Osteoblast (primary cell): Measurements from ENCODE around the gene RGS9. TPM values are rescaled to one million over a fixed set of nuclear protein-coding genes. Genes with fewer than 3 reads are reported as not detected.

Source experiments
- DNase-seq: peaks from one replicate; pipeline ENCODE4 v3.0.0; 2011; ENCODE audit warnings: low spot score, mixed read lengths; ENCODE audit not compliant: insufficient read length; ENCODE audit errors: missing footprints
- H2AFZ ChIP-seq: 2 replicates; pipeline ENCODE4 v1.6.0; 2011; ENCODE audit warnings: mild to moderate bottlenecking, low read length
- H3K27ac ChIP-seq: 2 replicates; pipeline ENCODE4 v1.5.1; 2011; ENCODE audit warnings: mild to moderate bottlenecking, low read depth, low read length, moderate library complexity
- H3K27me3 ChIP-seq: 2 replicates; pipeline ENCODE4 v1.6.0; 2012; ENCODE audit warnings: mild to moderate bottlenecking, control low read depth, inconsistent platforms, low read length, moderate library complexity; ENCODE audit not compliant: insufficient read depth
- H3K36me3 ChIP-seq: 2 replicates; pipeline ENCODE4 v1.5.1; 2011; ENCODE audit warnings: mild to moderate bottlenecking, low read length, control low read depth, moderate library complexity; ENCODE audit not compliant: insufficient read depth
- H3K4me1 ChIP-seq: 2 replicates; pipeline ENCODE4 v1.5.1; 2011; ENCODE audit warnings: mild to moderate bottlenecking, low read length, control low read depth, moderate library complexity; ENCODE audit not compliant: insufficient read depth
- H3K4me2 ChIP-seq: 2 replicates; pipeline ENCODE4 v1.6.0; 2011; ENCODE audit warnings: mild to moderate bottlenecking, low read length; ENCODE audit not compliant: insufficient read depth
- H3K4me3 ChIP-seq: fragments of 200-600 bp; sonication (generic); 3 replicates; pipeline ENCODE4 v1.5.1; 2012; ENCODE audit warnings: mild to moderate bottlenecking, low read length, inconsistent platforms; ENCODE audit not compliant: insufficient read depth
- H3K79me2 ChIP-seq: 2 replicates; pipeline ENCODE4 v1.6.0; 2012; ENCODE audit warnings: mild to moderate bottlenecking, low read length, control low read depth, inconsistent platforms; ENCODE audit not compliant: insufficient read depth
- H3K9me3 ChIP-seq: 2 replicates; pipeline ENCODE4 v1.5.1; 2011; ENCODE audit warnings: low read depth, low read length, control low read depth
- H4K20me1 ChIP-seq: 2 replicates; pipeline ENCODE4 v1.6.0; 2012; ENCODE audit warnings: mild to moderate bottlenecking, low read length, control low read depth; ENCODE audit not compliant: insufficient read depth
- total RNA-seq: library from RNA; depleted of rRNA; stranded (reverse); fragments of >200 nt; gene quantifications from 2 replicates; pipeline ENCODE4 v1.2.3, GENCODE V29; 2012
- TF ChIP-seq, protein P1 (sequence below): IDR thresholded peaks from 2 replicates; pipeline ENCODE4 v1.5.1; 2011; ENCODE audit warnings: mild to moderate bottlenecking, low read depth, low read length, moderate library complexity; ENCODE audit errors: extremely low read depth

RGS9 gene
- total RNA-seq, 1 donor = 0.36 TPM

DNA sequence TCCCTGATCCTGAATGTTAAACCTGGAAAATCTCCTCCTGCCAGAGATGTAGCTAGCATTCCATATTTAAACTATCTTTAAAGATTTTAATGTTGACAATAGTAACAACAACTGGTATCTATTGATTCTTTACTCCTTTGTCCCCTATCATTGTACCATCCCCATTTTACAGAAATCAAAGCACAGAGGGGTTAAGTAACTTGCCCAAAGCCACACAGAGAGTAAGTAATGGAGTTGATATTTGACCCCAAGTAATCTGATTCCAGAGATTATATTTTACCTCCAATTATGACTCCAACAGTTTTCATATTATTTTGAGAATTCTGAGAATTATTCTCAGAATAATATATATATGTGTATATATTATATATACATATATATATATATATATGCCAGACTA is 37.7 kb upstream of the RGS9 start:
- H3K27ac ChIP-seq = peak overlapping the region; percentile 29
- H3K4me2 ChIP-seq = peak overlapping the region; percentile 89

DNA sequence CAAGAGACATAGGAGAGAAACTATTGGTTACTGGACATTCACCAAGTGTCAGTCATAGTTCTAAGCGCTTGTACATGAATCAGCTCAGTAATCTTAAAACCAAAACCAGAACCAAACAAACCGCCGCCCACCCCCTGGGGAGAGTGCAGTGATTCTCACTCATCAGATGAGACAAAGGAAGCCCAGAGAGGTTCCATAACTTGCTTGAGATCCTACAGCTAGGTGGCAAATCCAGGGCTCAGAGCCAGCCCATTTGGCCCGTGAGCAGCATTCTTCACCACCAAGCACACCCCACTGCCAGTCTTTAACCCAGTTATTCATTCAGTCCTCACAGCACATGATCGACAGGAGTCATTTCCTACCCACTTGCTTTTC is 37.2 kb upstream of the RGS9 start:
- no peaks in the 10 kb centered on the region for H3K36me3 ChIP-seq
- H3K9me3 ChIP-seq = no peaks in the 10 kb centered on the region
- peak overlapping the region; percentile 70 for H3K27ac ChIP-seq
- peaks cover 4% of the 10 kb centered on the region for H3K27me3 ChIP-seq
- peak overlapping the region; percentile 89 for H3K4me2 ChIP-seq
- no peaks in the 10 kb centered on the region for H3K79me2 ChIP-seq
- H2AFZ ChIP-seq = peak overlapping the region; percentile 61
- H4K20me1 ChIP-seq = peaks cover 4% of the 10 kb centered on the region
- TF ChIP-seq, protein P1, sequence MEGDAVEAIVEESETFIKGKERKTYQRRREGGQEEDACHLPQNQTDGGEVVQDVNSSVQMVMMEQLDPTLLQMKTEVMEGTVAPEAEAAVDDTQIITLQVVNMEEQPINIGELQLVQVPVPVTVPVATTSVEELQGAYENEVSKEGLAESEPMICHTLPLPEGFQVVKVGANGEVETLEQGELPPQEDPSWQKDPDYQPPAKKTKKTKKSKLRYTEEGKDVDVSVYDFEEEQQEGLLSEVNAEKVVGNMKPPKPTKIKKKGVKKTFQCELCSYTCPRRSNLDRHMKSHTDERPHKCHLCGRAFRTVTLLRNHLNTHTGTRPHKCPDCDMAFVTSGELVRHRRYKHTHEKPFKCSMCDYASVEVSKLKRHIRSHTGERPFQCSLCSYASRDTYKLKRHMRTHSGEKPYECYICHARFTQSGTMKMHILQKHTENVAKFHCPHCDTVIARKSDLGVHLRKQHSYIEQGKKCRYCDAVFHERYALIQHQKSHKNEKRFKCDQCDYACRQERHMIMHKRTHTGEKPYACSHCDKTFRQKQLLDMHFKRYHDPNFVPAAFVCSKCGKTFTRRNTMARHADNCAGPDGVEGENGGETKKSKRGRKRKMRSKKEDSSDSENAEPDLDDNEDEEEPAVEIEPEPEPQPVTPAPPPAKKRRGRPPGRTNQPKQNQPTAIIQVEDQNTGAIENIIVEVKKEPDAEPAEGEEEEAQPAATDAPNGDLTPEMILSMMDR = no peak
- peak; percentile 94 for DNase-seq
- H3K4me1 ChIP-seq = peaks cover 19% of the 10 kb centered on the region
- H3K4me3 ChIP-seq = peak overlapping the region; percentile 67

More for the DNA sequence above, 37.7 kb upstream of the RGS9 start:
- Histone ChIP-seq H3K36me3 (no peaks in the 10 kb centered on the region), H3K9me3 (no peaks in the 10 kb centered on the region), H2AFZ (no peak overlapping the region), H3K4me3 (no peak overlapping the region), H4K20me1 (peaks cover 4% of the 10 kb centered on the region), H3K27me3 (peaks cover 6% of the 10 kb centered on the region), H3K4me1 (peaks cover 19% of the 10 kb centered on the region), H3K79me2 (no peaks in the 10 kb centered on the region)
- TF ChIP-seq, protein P1 = no peak
- no peak for DNase-seq

DNA sequence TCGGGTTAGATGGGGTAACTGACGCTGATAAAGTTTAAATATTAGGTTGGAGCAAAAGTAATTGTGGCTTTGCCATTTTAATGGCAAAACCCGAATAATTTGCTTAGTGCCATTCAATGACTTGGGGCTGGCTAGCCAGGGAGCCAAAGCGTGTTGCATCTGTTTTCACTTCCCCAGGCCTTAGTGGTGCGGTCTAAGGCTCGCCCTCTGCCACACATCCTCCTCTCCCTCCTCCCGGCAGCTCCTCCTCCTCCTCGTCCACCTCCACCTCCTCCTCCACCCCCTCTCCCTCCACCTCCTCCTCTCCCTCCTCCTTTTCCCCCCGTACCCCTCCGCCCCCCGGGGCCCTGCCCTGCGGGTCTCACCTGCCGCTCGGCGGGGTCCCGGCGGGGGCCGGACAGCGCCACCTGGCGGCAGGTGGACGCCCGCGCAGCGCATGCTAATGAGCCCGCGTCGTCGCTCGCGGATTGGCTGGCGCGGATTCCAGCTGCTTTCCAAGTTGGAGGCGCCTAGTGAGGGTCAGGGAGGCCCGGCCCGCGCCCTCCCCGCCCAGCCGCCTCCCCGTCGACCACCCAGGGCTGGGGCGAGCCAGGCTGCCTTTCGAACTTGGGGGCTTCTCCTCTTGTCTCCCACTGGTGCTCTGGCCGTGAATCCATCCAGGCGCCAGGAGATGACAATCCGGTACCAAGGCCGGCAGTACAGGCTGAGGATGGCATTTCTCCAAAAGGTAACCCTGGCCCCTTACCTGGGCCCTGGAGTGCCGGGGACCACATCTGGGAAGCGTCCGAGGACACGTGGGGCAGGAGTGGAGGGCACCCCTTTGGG is 36.6 kb upstream of the RGS9 start:
- H3K4me2 ChIP-seq = peak overlapping the region; percentile 89
- DNase-seq = peak; percentile 91
- H3K4me3 ChIP-seq = peak overlapping the region; percentile 67
- no peaks in the 10 kb centered on the region for H3K9me3 ChIP-seq
- no peaks in the 10 kb centered on the region for H3K79me2 ChIP-seq
- no peaks in the 10 kb centered on the region for H3K36me3 ChIP-seq
- H3K27me3 ChIP-seq = peaks cover 4% of the 10 kb centered on the region
- peak overlapping the region; percentile 88 for H2AFZ ChIP-seq
- peaks cover 19% of the 10 kb centered on the region for H3K4me1 ChIP-seq
- H4K20me1 ChIP-seq = peaks cover 4% of the 10 kb centered on the region
- TF ChIP-seq, protein P1 = peak; percentile 63
- peak overlapping the region; percentile 70 for H3K27ac ChIP-seq

DNA sequence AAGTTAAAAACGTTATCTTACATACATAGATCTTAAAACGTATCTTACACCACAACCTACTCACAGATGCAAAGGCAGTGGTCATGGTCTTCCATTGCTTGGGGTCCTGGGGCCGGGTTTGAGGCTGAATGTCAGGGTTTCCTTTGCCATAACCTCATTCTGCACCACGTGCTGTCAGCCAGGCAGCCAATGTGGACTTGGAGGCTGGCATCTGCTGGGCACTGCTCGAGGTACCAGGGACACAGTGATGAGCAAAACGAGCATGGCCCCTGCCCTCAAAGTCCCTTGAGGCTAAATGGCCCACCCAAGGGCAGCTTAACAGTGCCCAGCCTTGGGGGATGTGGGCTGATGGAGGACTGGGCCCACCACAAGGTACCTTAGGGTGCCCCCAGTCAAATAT is 35.8 kb upstream of the RGS9 start:
- Histone ChIP-seq H3K36me3 (no peaks in the 10 kb centered on the region), H3K4me3 (no peak overlapping the region), H4K20me1 (peaks cover 5% of the 10 kb centered on the region), H3K9me3 (no peaks in the 10 kb centered on the region), H3K27me3 (peaks cover 4% of the 10 kb centered on the region), H3K4me1 (peaks cover 26% of the 10 kb centered on the region), H3K4me2 (peak overlapping the region; percentile 89), H3K27ac (no peak overlapping the region), H2AFZ (no peak overlapping the region), H3K79me2 (no peaks in the 10 kb centered on the region)
- DNase-seq = no peak
- TF ChIP-seq, protein P1 = no peak
